Panc1 (cell line): Measurements from ENCODE around the gene FRK.

Experiments
- POLR2AphosphoS5 ChIP-seq: IDR thresholded peaks from 2 replicates; pipeline ENCODE4 v1.6.1; 2012; ENCODE audit warnings: mild to moderate bottlenecking, low read depth, low read length, moderate library complexity
- SIN3A ChIP-seq: IDR thresholded peaks from 2 replicates; pipeline ENCODE4 v1.6.1; 2012; ENCODE audit warnings: low read depth, mild to moderate bottlenecking, low read length, moderate library complexity, borderline replicate concordance; ENCODE audit not compliant: insufficient read depth
- TCF7L2 ChIP-seq: IDR thresholded peaks from 2 replicates; pipeline ENCODE4 v1.6.1; 2011; ENCODE audit warnings: mild to moderate bottlenecking, low read depth, low read length, inconsistent platforms
- TF ChIP-seq, protein P1 (sequence below), 2 experiments: IDR thresholded peaks; 2 replicates each; pipeline ENCODE4 v1.6.1; 2011 to 2012; ENCODE audit warnings: low read depth in 2 of 2, control low read depth in 1 of 2, low read length in 1 of 2, mild to moderate bottlenecking in 1 of 2, moderate library complexity in 1 of 2; ENCODE audit not compliant: insufficient read depth in 1 of 2
- TF ChIP-seq, protein P2 (sequence below): fragments of 450-650 bp; IDR thresholded peaks from 2 replicates; pipeline ENCODE4 v1.5.1; 2017; ENCODE audit warnings: mild to moderate bottlenecking

DNA sequence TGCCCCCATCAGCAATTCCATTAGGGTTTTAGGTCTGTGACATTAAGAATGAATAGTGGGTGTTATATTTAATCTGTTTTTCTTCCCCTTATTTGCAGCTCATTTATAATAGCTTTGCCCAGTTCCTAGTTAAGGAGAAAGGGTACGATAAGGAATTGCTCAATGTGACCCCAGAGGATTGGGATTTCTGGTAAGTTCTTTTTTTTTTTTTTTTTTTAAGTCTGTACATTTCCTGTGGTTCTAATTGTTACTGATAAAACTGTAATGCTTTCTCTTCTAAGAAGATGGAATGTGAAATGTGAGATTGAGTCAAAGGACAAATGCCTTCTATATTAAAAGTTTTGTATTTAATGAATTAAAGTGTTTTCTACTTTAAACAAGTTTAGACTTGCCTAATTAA is 45.5 kb upstream of the FRK start:
- TF ChIP-seq, protein P1, sequence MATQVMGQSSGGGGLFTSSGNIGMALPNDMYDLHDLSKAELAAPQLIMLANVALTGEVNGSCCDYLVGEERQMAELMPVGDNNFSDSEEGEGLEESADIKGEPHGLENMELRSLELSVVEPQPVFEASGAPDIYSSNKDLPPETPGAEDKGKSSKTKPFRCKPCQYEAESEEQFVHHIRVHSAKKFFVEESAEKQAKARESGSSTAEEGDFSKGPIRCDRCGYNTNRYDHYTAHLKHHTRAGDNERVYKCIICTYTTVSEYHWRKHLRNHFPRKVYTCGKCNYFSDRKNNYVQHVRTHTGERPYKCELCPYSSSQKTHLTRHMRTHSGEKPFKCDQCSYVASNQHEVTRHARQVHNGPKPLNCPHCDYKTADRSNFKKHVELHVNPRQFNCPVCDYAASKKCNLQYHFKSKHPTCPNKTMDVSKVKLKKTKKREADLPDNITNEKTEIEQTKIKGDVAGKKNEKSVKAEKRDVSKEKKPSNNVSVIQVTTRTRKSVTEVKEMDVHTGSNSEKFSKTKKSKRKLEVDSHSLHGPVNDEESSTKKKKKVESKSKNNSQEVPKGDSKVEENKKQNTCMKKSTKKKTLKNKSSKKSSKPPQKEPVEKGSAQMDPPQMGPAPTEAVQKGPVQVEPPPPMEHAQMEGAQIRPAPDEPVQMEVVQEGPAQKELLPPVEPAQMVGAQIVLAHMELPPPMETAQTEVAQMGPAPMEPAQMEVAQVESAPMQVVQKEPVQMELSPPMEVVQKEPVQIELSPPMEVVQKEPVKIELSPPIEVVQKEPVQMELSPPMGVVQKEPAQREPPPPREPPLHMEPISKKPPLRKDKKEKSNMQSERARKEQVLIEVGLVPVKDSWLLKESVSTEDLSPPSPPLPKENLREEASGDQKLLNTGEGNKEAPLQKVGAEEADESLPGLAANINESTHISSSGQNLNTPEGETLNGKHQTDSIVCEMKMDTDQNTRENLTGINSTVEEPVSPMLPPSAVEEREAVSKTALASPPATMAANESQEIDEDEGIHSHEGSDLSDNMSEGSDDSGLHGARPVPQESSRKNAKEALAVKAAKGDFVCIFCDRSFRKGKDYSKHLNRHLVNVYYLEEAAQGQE (IDR thresholded peaks at IDR 0.05; ENCODE audit: insufficient read depth in 1 of 2, low read depth in 2 of 2, low read length in 1 of 2), result no peak
- TF ChIP-seq, protein P2, sequence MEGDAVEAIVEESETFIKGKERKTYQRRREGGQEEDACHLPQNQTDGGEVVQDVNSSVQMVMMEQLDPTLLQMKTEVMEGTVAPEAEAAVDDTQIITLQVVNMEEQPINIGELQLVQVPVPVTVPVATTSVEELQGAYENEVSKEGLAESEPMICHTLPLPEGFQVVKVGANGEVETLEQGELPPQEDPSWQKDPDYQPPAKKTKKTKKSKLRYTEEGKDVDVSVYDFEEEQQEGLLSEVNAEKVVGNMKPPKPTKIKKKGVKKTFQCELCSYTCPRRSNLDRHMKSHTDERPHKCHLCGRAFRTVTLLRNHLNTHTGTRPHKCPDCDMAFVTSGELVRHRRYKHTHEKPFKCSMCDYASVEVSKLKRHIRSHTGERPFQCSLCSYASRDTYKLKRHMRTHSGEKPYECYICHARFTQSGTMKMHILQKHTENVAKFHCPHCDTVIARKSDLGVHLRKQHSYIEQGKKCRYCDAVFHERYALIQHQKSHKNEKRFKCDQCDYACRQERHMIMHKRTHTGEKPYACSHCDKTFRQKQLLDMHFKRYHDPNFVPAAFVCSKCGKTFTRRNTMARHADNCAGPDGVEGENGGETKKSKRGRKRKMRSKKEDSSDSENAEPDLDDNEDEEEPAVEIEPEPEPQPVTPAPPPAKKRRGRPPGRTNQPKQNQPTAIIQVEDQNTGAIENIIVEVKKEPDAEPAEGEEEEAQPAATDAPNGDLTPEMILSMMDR, result no peak
- TF ChIP-seq SIN3A (no peak), POLR2AphosphoS5 (no peak), TCF7L2 (no peak)
